Measurements from ENCODE around the gene ARL16. TPM values are rescaled to one million over a fixed set of nuclear protein-coding genes. Genes with fewer than 3 reads are reported as not detected.

The ARL16 gene
- polyA plus RNA-seq, 1 of the 3 experiments (the other 2 are of a cell fraction): 148 TPM

GRCh38 chr17:81667754-81668153 is 15.8 kb downstream of the ARL16 start:
- Histone ChIP-seq H3K9ac (no peak overlapping the region; the same call in 1 of the 2 replicates), H3K4me2 (peak overlapping the region; percentile 92), H3K9me2 (no peaks in the 10 kb centered on the region), H4K20me1 (ENCODE audit: insufficient read depth) (no peaks in the 10 kb centered on the region), H3K4me3 (ENCODE audit: low read depth in 2 of 2, low read length in 1 of 2) (peak overlapping the region; percentile 74 to 96; a peak in 3 of 4 replicates), H3F3A (replicated peaks; ENCODE audit: insufficient read depth) (peaks cover 4% of the 10 kb centered on the region), H2AFZ (ENCODE audit: low read depth) (no peak overlapping the region), H3K36me3 (replicated peaks in 1 of 2; ENCODE audit: control insufficient read depth in 1 of 2, insufficient read depth in 2 of 2, low read length in 1 of 2) (peaks cover 40 to 41% of the 10 kb centered on the region in 2 experiments), H3K27me3 (ENCODE audit: insufficient read depth) (no peaks in the 10 kb centered on the region), H3K4me1 (ENCODE audit: control insufficient read depth in 1 of 2, insufficient read depth in 2 of 2, low read depth in 1 of 2, low read length in 1 of 2) (peaks cover 18 to 22% of the 10 kb centered on the region in 2 experiments; a peak in 3 of 4 replicates), H3K9me3 (no peaks in the 10 kb centered on the region), H3K27ac (ENCODE audit: low read depth in 2 of 2, low read length in 1 of 2) (no peak overlapping the region), H3K79me2 (ENCODE audit: insufficient read depth) (peaks cover 67% of the 10 kb centered on the region)
- ChIA-PET POLR2A (interaction anchor here (0.6 to 0.7 kb wide), 3 partner anchors 29 to 154 kb away, joined by 4 to 6 read pairs (median 4); partner anchors contain the start of gene MRPL12), CTCF (interaction anchor here (0.6 to 2.8 kb wide), 2 partner anchors 16 to 35 kb away, joined by 3 to 8 read pairs; partner anchors contain the start of genes ARL16, HGS and MRPL12)
- TF ChIP-seq RCOR1 (IDR thresholded peaks at IDR 0.05; ENCODE audit: low read length) (no peak), CTCF (IDR thresholded peaks at IDR 0.05) (peak; percentile 21; the same call in 1 of the 2 replicates), EP300 (IDR thresholded peaks at IDR 0.05; ENCODE audit: borderline replicate concordance in 1 of 2, low read depth in 1 of 2, low read length in 1 of 2) (no peak), TCF12 (IDR thresholded peaks at IDR 0.05) (no peak)
- 89% methylated on average over 18 of the region's 18 CpGs for WGBS (ENCODE audit: low lambda C conversion rate)
- DNase-seq: peak; percentile 55

- Histone ChIP-seq H3K4me1 (ENCODE audit: control insufficient read depth in 1 of 2, insufficient read depth in 2 of 2, low read depth in 1 of 2, low read length in 1 of 2) (peaks cover 18 to 22% of the 10 kb centered on the region in 2 experiments; a peak in 3 of 4 replicates), H3K9ac (peak within 1 kb of the TSS; percentile 96), H4K20me1 (ENCODE audit: insufficient read depth) (no peaks in the 10 kb centered on the region), H3K4me2 (peak within 1 kb of the TSS; percentile 92), H3K9me2 (no peaks in the 10 kb centered on the region), H3K79me2 (ENCODE audit: insufficient read depth) (peaks cover 67% of the 10 kb centered on the region), H3K9me3 (no peaks in the 10 kb centered on the region), H3K27ac (ENCODE audit: low read depth in 2 of 2, low read length in 1 of 2) (peak within 1 kb of the TSS; percentile 71 to 80), H3F3A (replicated peaks; ENCODE audit: insufficient read depth) (peaks cover 7% of the 10 kb centered on the region), H3K4me3 (ENCODE audit: low read depth in 2 of 2, low read length in 1 of 2) (peak within 1 kb of the TSS; percentile 74 to 96), H3K36me3 (replicated peaks in 1 of 2; ENCODE audit: control insufficient read depth in 1 of 2, insufficient read depth in 2 of 2, low read length in 1 of 2) (peaks cover 28 to 40% of the 10 kb centered on the region in 2 experiments), H3K27me3 (ENCODE audit: insufficient read depth) (no peaks in the 10 kb centered on the region), H2AFZ (ENCODE audit: low read depth) (peak within 1 kb of the TSS; percentile 63)
- ChIA-PET POLR2A (interaction anchor here (0.6 to 2.3 kb wide), 10 partner anchors 9 to 225 kb away, joined by 3 to 7 read pairs (median 4); partner anchors contain the start of genes ALYREF, ARL16, HGS and MCRIP1), CTCF (interaction anchor here (0.6 to 2.9 kb wide), 5 partner anchors 9 to 540 kb away, joined by 3 to 12 read pairs (median 6); partner anchors contain the start of gene MRPL12)
- WGBS (ENCODE audit: low lambda C conversion rate): 1% methylated on average over 54 of the region's 96 CpGs
- DNase-seq: peak; percentile 100
- TF ChIP-seq RXRA (IDR thresholded peaks at IDR 0.05; ENCODE audit: borderline replicate concordance, low read depth): no peak
- TF ChIP-seq GATA2 (CRISPR knock-in tag; IDR thresholded peaks at IDR 0.05): peak; percentile 13; the same call in 1 of the 2 replicates
- TF ChIP-seq MAX (IDR thresholded peaks at IDR 0.05; ENCODE audit: low read depth): peak; percentile 97; the same call in 1 of the 2 replicates
- TF ChIP-seq FOXM1 (IDR thresholded peaks at IDR 0.05; ENCODE audit: low read depth): no peak
- TF ChIP-seq TEAD4 (IDR thresholded peaks at IDR 0.05; ENCODE audit: borderline replicate concordance, insufficient read depth): no peak
- TF ChIP-seq, protein P1, sequence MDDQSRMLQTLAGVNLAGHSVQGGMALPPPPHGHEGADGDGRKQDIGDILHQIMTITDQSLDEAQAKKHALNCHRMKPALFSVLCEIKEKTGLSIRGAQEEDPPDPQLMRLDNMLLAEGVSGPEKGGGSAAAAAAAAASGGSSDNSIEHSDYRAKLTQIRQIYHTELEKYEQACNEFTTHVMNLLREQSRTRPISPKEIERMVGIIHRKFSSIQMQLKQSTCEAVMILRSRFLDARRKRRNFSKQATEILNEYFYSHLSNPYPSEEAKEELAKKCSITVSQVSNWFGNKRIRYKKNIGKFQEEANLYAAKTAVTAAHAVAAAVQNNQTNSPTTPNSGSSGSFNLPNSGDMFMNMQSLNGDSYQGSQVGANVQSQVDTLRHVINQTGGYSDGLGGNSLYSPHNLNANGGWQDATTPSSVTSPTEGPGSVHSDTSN (IDR thresholded peaks at IDR 0.05): peak; percentile 100
- TF ChIP-seq FOXJ3 (CRISPR knock-in tag; IDR thresholded peaks at IDR 0.05): 0 out of 2 replicates have a peak, but pooled peaks have one; percentile 7
- TF ChIP-seq EP300 (IDR thresholded peaks at IDR 0.05; ENCODE audit: borderline replicate concordance in 1 of 2, low read depth in 1 of 2, low read length in 1 of 2): no peak
- no peak for TF ChIP-seq TCF12 (IDR thresholded peaks at IDR 0.05)
- TF ChIP-seq YY1 (IDR thresholded peaks at IDR 0.05; ENCODE audit: low read depth): peak; percentile 92
- peak; percentile 99 for TF ChIP-seq GABPA (IDR thresholded peaks at IDR 0.05; ENCODE audit: low read depth)
- peak; percentile 22; the same call in 1 of the 2 replicates for TF ChIP-seq REST (IDR thresholded peaks at IDR 0.05; ENCODE audit: low read depth, low read length)
- peak; percentile 98 for TF ChIP-seq TAF1 (IDR thresholded peaks at IDR 0.05; ENCODE audit: borderline replicate concordance, low read depth, low read length)
- TF ChIP-seq, protein P2, sequence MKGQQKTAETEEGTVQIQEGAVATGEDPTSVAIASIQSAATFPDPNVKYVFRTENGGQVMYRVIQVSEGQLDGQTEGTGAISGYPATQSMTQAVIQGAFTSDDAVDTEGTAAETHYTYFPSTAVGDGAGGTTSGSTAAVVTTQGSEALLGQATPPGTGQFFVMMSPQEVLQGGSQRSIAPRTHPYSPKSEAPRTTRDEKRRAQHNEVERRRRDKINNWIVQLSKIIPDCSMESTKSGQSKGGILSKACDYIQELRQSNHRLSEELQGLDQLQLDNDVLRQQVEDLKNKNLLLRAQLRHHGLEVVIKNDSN (IDR thresholded peaks at IDR 0.05; ENCODE audit: borderline replicate concordance, low read depth): peak; percentile 42; the same call in 1 of the 2 replicates
Measured at GRCh38 chr17:81666342-81667191, 17.0 kb downstream of the ARL16 start, which contains the start of the genes CCDC137 and OXLD1. Gene CCDC137 (plus strand): TSS chr17:81666737. CDS start chr17:81666767, 30 bp downstream. Gene OXLD1 (minus strand): TSS chr17:81666605. CDS start chr17:81666577, 28 bp downstream.
